Neuron (in vitro differentiated cells): ENCODE results near the gene DAB2.

Experiments used
- H2AFZ ChIP-seq: one replicate; pipeline ENCODE4 v1.6.1; 2013; ENCODE audit warnings: low read depth, mild to moderate bottlenecking, inconsistent platforms, low read length, moderate library complexity
- H3K27me3 ChIP-seq: one replicate; pipeline ENCODE4 v1.6.1; 2013; ENCODE audit warnings: low read length; ENCODE audit not compliant: insufficient read depth
- H3K36me3 ChIP-seq: one replicate; pipeline ENCODE4 v1.6.1; 2013; ENCODE audit warnings: low read length; ENCODE audit not compliant: insufficient read depth
- H3K4me1 ChIP-seq: one replicate; pipeline ENCODE4 v1.6.1; 2013; ENCODE audit warnings: low read length; ENCODE audit not compliant: insufficient read depth
- H3K4me3 ChIP-seq: 2 replicates; pipeline ENCODE4 v1.5.1; 2013; ENCODE audit warnings: mild to moderate bottlenecking, low read length, moderate library complexity
- H3K9me3 ChIP-seq: one replicate; pipeline ENCODE4 v1.6.1; 2013; ENCODE audit warnings: low read length

The DAB2 gene

GRCh38 chr5:39459907-39460306 is 35.1 kb upstream of the DAB2 start:
- Histone ChIP-seq H2AFZ (no peak overlapping the region), H3K4me3 (no peak overlapping the region), H3K36me3 (no peaks in the 10 kb centered on the region), H3K27me3 (no peaks in the 10 kb centered on the region), H3K4me1 (no peaks in the 10 kb centered on the region), H3K9me3 (no peaks in the 10 kb centered on the region)

- H3K4me1 ChIP-seq = no peaks in the 10 kb centered on the region
- H3K4me3 ChIP-seq = no peak overlapping the region
- H2AFZ ChIP-seq = no peak overlapping the region
- H3K36me3 ChIP-seq = no peaks in the 10 kb centered on the region
- H3K9me3 ChIP-seq = no peaks in the 10 kb centered on the region
- H3K27me3 ChIP-seq = no peaks in the 10 kb centered on the region
Measured at GRCh38 chr5:39459071-39459470, 34.3 kb upstream of the DAB2 start.

GRCh38 chr5:39455645-39456044 is 30.9 kb upstream of the DAB2 start:
- no peaks in the 10 kb centered on the region for H3K9me3 ChIP-seq
- no peaks in the 10 kb centered on the region for H3K27me3 ChIP-seq
- H3K36me3 ChIP-seq = no peaks in the 10 kb centered on the region
- no peak overlapping the region for H3K4me3 ChIP-seq
- no peaks in the 10 kb centered on the region for H3K4me1 ChIP-seq
- H2AFZ ChIP-seq = no peak overlapping the region

- H3K27me3 ChIP-seq = no peaks in the 10 kb centered on the region
- H3K36me3 ChIP-seq = no peaks in the 10 kb centered on the region
- no peak overlapping the region for H2AFZ ChIP-seq
- H3K9me3 ChIP-seq = no peaks in the 10 kb centered on the region
- H3K4me3 ChIP-seq = no peak overlapping the region
- H3K4me1 ChIP-seq = no peaks in the 10 kb centered on the region
Measured at GRCh38 chr5:39453606-39454005, 28.8 kb upstream of the DAB2 start.

- Histone ChIP-seq H3K9me3 (no peaks in the 10 kb centered on the region), H3K4me1 (no peaks in the 10 kb centered on the region), H2AFZ (no peak overlapping the region)
Measured at GRCh38 chr5:39452846-39453245, 28.1 kb upstream of the DAB2 start.

GRCh38 chr5:39451276-39451941 is 26.6 kb upstream of the DAB2 start:
- Histone ChIP-seq H3K4me1 (no peaks in the 10 kb centered on the region), H3K4me3 (no peak overlapping the region), H3K36me3 (no peaks in the 10 kb centered on the region), H3K27me3 (no peaks in the 10 kb centered on the region), H2AFZ (no peak overlapping the region), H3K9me3 (no peaks in the 10 kb centered on the region)

More at GRCh38 chr5:39452846-39453245, 28.1 kb upstream of the DAB2 start:
- Histone ChIP-seq H3K36me3 (no peaks in the 10 kb centered on the region), H3K4me3 (no peak overlapping the region), H3K27me3 (no peaks in the 10 kb centered on the region)

- Histone ChIP-seq H3K9me3 (no peaks in the 10 kb centered on the region), H3K27me3 (no peaks in the 10 kb centered on the region), H2AFZ (no peak overlapping the region), H3K4me3 (no peak overlapping the region), H3K36me3 (no peaks in the 10 kb centered on the region), H3K4me1 (no peaks in the 10 kb centered on the region)
Measured at GRCh38 chr5:39450487-39450886, 25.7 kb upstream of the DAB2 start.

GRCh38 chr5:39449591-39449990 is 24.8 kb upstream of the DAB2 start:
- H3K9me3 ChIP-seq = no peaks in the 10 kb centered on the region
- H3K4me1 ChIP-seq = no peaks in the 10 kb centered on the region
- no peak overlapping the region for H2AFZ ChIP-seq
- H3K36me3 ChIP-seq = no peaks in the 10 kb centered on the region
- H3K4me3 ChIP-seq = no peak overlapping the region
- no peaks in the 10 kb centered on the region for H3K27me3 ChIP-seq

GRCh38 chr5:39448506-39449128 is 23.8 kb upstream of the DAB2 start:
- no peak overlapping the region for H3K4me3 ChIP-seq
- no peaks in the 10 kb centered on the region for H3K36me3 ChIP-seq
- H3K4me1 ChIP-seq = no peaks in the 10 kb centered on the region
- H3K27me3 ChIP-seq = no peaks in the 10 kb centered on the region
- no peak overlapping the region for H2AFZ ChIP-seq
- no peaks in the 10 kb centered on the region for H3K9me3 ChIP-seq

GRCh38 chr5:39447968-39448367 is 23.2 kb upstream of the DAB2 start:
- Histone ChIP-seq H3K36me3 (no peaks in the 10 kb centered on the region), H3K4me1 (no peaks in the 10 kb centered on the region), H2AFZ (no peak overlapping the region), H3K9me3 (no peaks in the 10 kb centered on the region), H3K27me3 (no peaks in the 10 kb centered on the region), H3K4me3 (no peak overlapping the region)

- H2AFZ ChIP-seq = no peak overlapping the region
- no peaks in the 10 kb centered on the region for H3K9me3 ChIP-seq
- H3K4me3 ChIP-seq = no peak overlapping the region
- no peaks in the 10 kb centered on the region for H3K27me3 ChIP-seq
- no peaks in the 10 kb centered on the region for H3K36me3 ChIP-seq
- no peaks in the 10 kb centered on the region for H3K4me1 ChIP-seq
Measured at GRCh38 chr5:39447059-39447458, 22.3 kb upstream of the DAB2 start.

GRCh38 chr5:39446231-39446630 is 21.5 kb upstream of the DAB2 start:
- H3K4me3 ChIP-seq = no peak overlapping the region

GRCh38 chr5:39443911-39444310 is 19.1 kb upstream of the DAB2 start:
- Histone ChIP-seq H2AFZ (no peak overlapping the region), H3K4me3 (no peak overlapping the region), H3K4me1 (no peaks in the 10 kb centered on the region), H3K36me3 (no peaks in the 10 kb centered on the region), H3K27me3 (no peaks in the 10 kb centered on the region), H3K9me3 (no peaks in the 10 kb centered on the region)

More at GRCh38 chr5:39446231-39446630, 21.5 kb upstream of the DAB2 start:
- Histone ChIP-seq H3K4me1 (no peaks in the 10 kb centered on the region), H2AFZ (no peak overlapping the region), H3K27me3 (no peaks in the 10 kb centered on the region), H3K36me3 (no peaks in the 10 kb centered on the region), H3K9me3 (no peaks in the 10 kb centered on the region)

- Histone ChIP-seq H3K27me3 (no peaks in the 10 kb centered on the region), H3K4me3 (no peak overlapping the region), H3K4me1 (no peaks in the 10 kb centered on the region), H3K36me3 (no peaks in the 10 kb centered on the region), H3K9me3 (no peaks in the 10 kb centered on the region), H2AFZ (no peak overlapping the region)
Measured at GRCh38 chr5:39442991-39443390, 18.2 kb upstream of the DAB2 start.
